GM19025 (cell line): ENCODE results near the gene GOLGA8M.
A peak's percentile ranks its signal among the peaks of the same experiment; 100 is the strongest.
"Not testable (repeated sequence)": the region's sequence is repeated elsewhere in the genome, so short reads cannot be mapped to it uniquely, and the experiment has no call there.

Experiments used
- ATAC-seq: cut with Tn5 transposase; IDR thresholded peaks from one replicate; pipeline ENCODE4 v1.9.1; 2021; ENCODE audit warnings: mild to moderate bottlenecking, low read depth, moderate library complexity; ENCODE audit not compliant: unreplicated experiment

Gene GOLGA8M

GRCh38 chr15:28712270-28712669 is at the start of gene GOLGA8M:
Gene GOLGA8M, minus strand, starts transcription at chr15:28712421. Its CDS starts 98 bp downstream, at chr15:28712323.
- not testable (repeated sequence) for ATAC-seq

GRCh38 chr15:28742890-28743289 is 30.7 kb upstream of the GOLGA8M start:
- not testable (repeated sequence) for ATAC-seq

GRCh38 chr15:28738590-28739292 is 26.5 kb upstream of the GOLGA8M start:
- ATAC-seq, result not testable (repeated sequence)

- not testable (repeated sequence) for ATAC-seq
Measured at GRCh38 chr15:28738200-28738561, 26.0 kb upstream of the GOLGA8M start.

GRCh38 chr15:28737521-28738199 is 25.4 kb upstream of the GOLGA8M start:
- ATAC-seq, result peak; percentile 50

GRCh38 chr15:28728061-28728460 is 15.8 kb upstream of the GOLGA8M start:
- not testable (repeated sequence) for ATAC-seq

GRCh38 chr15:28727026-28727425 is 14.8 kb upstream of the GOLGA8M start:
- not testable (repeated sequence) for ATAC-seq

- ATAC-seq, result no peak
Measured at GRCh38 chr15:28726102-28726501, 13.9 kb upstream of the GOLGA8M start.

GRCh38 chr15:28725556-28725955 is 13.3 kb upstream of the GOLGA8M start:
- ATAC-seq, result no peak

- not testable (repeated sequence) for ATAC-seq
Measured at GRCh38 chr15:28723986-28724385, 11.8 kb upstream of the GOLGA8M start.

- ATAC-seq, result not testable (repeated sequence)
Measured at GRCh38 chr15:28719626-28720025, 7.4 kb upstream of the GOLGA8M start.

GRCh38 chr15:28718576-28718975 is 6.4 kb upstream of the GOLGA8M start:
- ATAC-seq, result not testable (repeated sequence)

- ATAC-seq, result not testable (repeated sequence)
Measured at GRCh38 chr15:28714176-28714575, 2.0 kb upstream of the GOLGA8M start.

- ATAC-seq, result not testable (repeated sequence)
Measured at GRCh38 chr15:28703927-28704326, 8.3 kb downstream of the GOLGA8M start.

- not testable (repeated sequence) for ATAC-seq
Measured at GRCh38 chr15:28702427-28702826, 9.8 kb downstream of the GOLGA8M start.

- ATAC-seq, result not testable (repeated sequence)
Measured at GRCh38 chr15:28694006-28694751, 18.0 kb downstream of the GOLGA8M start.

GRCh38 chr15:28693021-28693420 is 19.2 kb downstream of the GOLGA8M start:
- ATAC-seq, result not testable (repeated sequence)

- ATAC-seq, result not testable (repeated sequence)
Measured at GRCh38 chr15:28673533-28673932, 38.7 kb downstream of the GOLGA8M start.

- ATAC-seq, result not testable (repeated sequence)
Measured at GRCh38 chr15:28672122-28672521, 40.1 kb downstream of the GOLGA8M start.

GRCh38 chr15:28666402-28666801 is 45.8 kb downstream of the GOLGA8M start:
- ATAC-seq, result not testable (repeated sequence)

- ATAC-seq, result not testable (repeated sequence)
Measured at GRCh38 chr15:28664575-28664974, 47.6 kb downstream of the GOLGA8M start.
